CD1c-positive myeloid dendritic cell (primary cell): Measurements from ENCODE around the gene CDH12.
"Not testable (repeated sequence)": the region's sequence is repeated elsewhere in the genome, so short reads cannot be mapped to it uniquely, and the experiment has no call there.

Source experiments
- DNase-seq: peaks from one replicate; pipeline ENCODE4 v3.0.0-alpha.2; 2016; ENCODE audit errors: extremely low spot score

Gene CDH12

GRCh38 chr5:22460189-22460588 is 393.0 kb downstream of the CDH12 start:
- no peak for DNase-seq

- DNase-seq, result no peak
Observed at GRCh38 chr5:22432905-22433304, 420.2 kb downstream of the CDH12 start.

- no peak for DNase-seq
Observed at GRCh38 chr5:22431840-22432239, 421.3 kb downstream of the CDH12 start.

- no peak for DNase-seq
Observed at GRCh38 chr5:22431406-22431805, 421.7 kb downstream of the CDH12 start.

- DNase-seq, result no peak
Observed at GRCh38 chr5:22411554-22412349, 441.4 kb downstream of the CDH12 start.

- no peak for DNase-seq
Observed at GRCh38 chr5:22391956-22392355, 461.2 kb downstream of the CDH12 start.

- no peak for DNase-seq
Observed at GRCh38 chr5:22390888-22391287, 462.3 kb downstream of the CDH12 start.

GRCh38 chr5:22372826-22373660 is 480.1 kb downstream of the CDH12 start:
- no peak for DNase-seq

GRCh38 chr5:22372376-22372775 is 480.8 kb downstream of the CDH12 start:
- no peak for DNase-seq

- no peak for DNase-seq
Observed at GRCh38 chr5:22354956-22355355, 498.2 kb downstream of the CDH12 start.

GRCh38 chr5:22352493-22352892 is 500.7 kb downstream of the CDH12 start:
- DNase-seq, result no peak

GRCh38 chr5:22351178-22351577 is 502.0 kb downstream of the CDH12 start:
- DNase-seq, result no peak

- no peak for DNase-seq
Observed at GRCh38 chr5:22348027-22348426, 505.1 kb downstream of the CDH12 start.

GRCh38 chr5:22344000-22344399 is 509.1 kb downstream of the CDH12 start:
- no peak for DNase-seq

- no peak for DNase-seq
Observed at GRCh38 chr5:22341406-22341805, 511.7 kb downstream of the CDH12 start.

- not testable (repeated sequence) for DNase-seq
Observed at GRCh38 chr5:22332949-22333348, 520.2 kb downstream of the CDH12 start.

GRCh38 chr5:22329683-22330082 is 523.5 kb downstream of the CDH12 start:
- DNase-seq, result no peak

GRCh38 chr5:22319798-22320197 is 533.3 kb downstream of the CDH12 start:
- DNase-seq, result no peak

- DNase-seq, result no peak
Observed at GRCh38 chr5:22316294-22316693, 536.9 kb downstream of the CDH12 start.

GRCh38 chr5:22315052-22315451 is 538.1 kb downstream of the CDH12 start:
- DNase-seq, result not testable (repeated sequence)

- DNase-seq, result no peak
Observed at GRCh38 chr5:22314548-22314947, 538.6 kb downstream of the CDH12 start.

- no peak for DNase-seq
Observed at GRCh38 chr5:22306011-22306410, 547.1 kb downstream of the CDH12 start.

- no peak for DNase-seq
Observed at GRCh38 chr5:22295832-22296231, 557.3 kb downstream of the CDH12 start.
